GM21619 (cell line): Measurements from ENCODE around the gene FAM217B.

Source experiments
- ATAC-seq: cut with Tn5 transposase; IDR thresholded peaks from one replicate; pipeline ENCODE4 v1.9.1; 2021; ENCODE audit not compliant: unreplicated experiment

FAM217B gene

DNA sequence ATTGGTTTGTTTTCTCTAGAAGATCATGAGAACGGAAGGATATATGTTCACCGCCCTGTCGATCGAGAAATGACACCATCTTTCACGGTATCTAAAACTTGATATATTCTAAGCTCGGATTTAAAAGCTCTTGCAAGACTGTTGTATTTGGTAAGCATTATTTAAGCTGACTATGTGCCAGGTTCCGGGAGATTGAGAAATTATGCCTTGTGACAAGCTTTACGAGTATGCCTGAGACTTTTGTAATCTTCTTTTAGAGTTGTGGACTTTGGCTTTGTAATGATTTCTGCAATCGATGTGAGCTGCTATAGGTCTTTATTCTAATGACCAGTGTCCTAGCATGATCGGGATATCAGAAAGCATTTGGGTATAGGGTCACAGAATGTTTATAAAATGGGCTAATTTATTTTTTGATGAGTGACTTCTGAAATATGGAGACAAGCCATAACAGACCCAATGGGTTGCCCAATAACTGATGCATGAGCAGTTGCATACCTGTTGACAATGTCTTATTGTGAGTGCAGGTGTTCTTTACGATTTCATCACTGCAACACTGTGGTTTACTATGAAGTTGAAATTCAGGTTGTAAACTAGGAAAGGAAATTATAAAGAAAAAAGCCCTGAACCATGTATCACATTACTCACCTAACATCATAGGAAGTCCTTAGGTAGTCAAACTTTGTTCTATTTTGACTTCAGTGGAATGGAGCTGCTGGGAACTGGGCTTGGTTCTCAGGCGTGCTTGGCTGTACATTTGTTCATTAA, 32.0 kb downstream of the FAM217B start:
- ATAC-seq: no peak

DNA sequence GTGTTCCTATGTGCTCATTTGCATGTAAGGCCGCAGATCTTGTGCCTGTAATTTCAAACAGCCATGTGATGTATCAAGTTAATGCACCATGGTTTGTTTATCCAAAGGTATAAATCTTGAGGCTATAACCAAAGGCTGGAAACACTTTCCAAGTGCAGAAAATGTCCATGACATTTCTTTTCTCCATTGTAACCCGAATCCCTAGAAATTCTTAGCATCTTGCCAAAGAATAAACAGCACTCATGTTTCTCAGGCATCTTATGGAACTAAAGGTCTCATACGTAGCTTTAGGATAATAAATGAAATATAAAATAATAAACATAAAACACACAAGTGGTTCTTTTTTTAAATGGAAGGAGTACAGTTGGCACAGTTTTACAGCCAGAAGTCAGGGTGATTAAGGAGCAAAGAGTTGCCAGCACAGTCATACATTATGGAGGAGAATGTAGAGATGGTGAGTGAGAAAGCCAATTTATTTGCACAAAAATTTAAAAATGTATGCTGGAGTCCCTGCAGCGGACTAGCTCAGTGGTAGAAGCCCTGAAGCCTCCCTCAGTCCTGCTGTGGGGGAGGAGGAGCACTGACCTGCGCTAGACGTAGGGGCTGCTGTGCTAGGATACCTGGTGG, 36.1 kb downstream of the FAM217B start:
- no peak for ATAC-seq

DNA sequence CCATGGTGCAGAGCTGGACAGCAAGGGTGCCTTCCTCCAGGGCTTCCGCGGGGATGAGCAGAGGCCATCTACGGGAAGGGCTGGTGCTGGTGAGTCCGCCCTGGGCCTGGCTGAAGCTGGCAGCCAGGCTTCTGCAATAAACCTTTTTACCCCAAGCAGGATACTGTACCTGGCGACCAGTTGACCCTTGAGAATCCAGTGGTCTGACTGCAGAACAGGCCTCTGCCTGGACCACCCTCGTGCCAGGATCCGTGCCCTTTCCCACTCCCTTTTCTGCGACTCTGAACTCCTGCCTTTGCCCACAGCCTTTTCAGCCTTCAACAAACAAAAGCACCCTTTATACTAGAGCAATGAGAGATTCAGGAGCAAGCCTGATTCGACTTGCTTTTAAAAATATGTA, 36.9 kb downstream of the FAM217B start:
- ATAC-seq: no peak

DNA sequence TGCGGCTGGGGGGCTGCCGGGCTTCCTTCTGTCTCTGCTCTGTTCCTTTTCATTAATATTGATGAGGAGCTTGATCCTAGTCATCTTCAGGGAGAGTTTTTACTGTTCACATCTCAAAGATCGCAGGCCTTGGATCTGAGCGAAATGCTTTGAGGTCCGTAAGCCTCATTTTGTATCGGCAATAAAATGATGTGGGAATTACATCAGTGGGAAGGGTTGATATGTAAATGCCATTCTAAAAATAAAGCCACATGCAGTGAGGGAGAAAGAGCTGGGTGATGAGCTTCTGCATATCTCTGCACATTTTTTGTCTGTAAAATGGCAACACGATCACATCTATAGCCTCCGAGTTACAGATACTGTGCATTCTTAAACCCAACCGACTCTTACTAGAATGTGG, 42.9 kb downstream of the FAM217B start:
- ATAC-seq: no peak

DNA sequence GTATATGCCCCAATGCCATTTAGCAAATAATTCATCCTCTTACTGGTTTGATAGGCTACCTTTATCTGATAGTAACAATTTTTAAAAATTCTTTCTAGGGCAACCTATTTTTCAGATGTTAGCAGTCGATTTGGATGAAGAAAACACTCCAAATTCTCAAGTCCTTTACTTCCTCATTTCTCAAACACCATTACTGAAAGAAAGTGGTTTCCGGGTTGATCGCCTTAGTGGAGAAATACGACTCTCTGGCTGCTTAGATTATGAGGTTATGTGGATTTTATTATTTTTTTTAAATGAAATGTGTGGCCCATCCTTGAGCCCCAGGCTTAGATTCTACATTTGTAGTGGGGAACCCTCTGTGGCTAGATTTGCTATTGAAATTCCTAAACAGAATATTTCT, 44.4 kb downstream of the FAM217B start:
- ATAC-seq: no peak

DNA sequence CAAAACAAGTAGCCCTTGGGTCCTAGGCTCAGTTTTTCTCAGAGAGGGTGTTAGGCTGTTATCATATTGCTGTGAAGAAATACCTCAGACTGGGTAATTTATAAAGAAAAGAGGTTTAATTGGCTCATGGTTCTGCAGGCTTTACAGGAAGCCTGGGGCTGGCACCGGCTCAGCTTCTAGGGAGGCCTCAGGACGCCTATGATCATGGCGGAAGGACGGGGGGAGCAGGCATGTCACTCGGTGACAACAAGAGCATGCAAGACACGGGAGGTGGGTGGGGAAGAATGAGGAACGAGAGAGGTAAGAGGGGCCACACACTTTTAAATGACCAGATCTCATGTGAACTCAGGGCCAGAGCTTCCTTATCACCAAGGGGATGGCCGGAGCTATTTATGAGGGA, 45.0 kb downstream of the FAM217B start:
- no peak for ATAC-seq

DNA sequence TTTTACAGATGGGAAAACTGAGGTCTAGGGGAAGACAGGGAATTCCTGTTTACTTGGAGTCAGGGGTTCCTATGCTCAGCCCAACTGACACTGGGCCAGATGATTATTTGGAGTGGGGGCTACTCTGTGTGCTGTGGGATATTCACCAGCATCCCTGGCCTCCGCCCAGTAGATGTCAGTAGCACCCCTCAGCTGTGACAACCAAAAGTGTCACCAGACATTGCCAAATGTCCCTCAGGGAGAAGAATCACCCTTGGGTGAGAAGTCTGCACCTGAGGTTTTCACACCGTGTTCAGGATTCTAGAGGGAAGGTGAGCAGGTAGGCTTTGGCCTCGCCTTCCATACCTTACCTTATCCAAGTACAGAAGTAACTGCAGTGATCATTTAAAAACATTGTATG, 45.7 kb downstream of the FAM217B start:
- ATAC-seq: no peak

DNA sequence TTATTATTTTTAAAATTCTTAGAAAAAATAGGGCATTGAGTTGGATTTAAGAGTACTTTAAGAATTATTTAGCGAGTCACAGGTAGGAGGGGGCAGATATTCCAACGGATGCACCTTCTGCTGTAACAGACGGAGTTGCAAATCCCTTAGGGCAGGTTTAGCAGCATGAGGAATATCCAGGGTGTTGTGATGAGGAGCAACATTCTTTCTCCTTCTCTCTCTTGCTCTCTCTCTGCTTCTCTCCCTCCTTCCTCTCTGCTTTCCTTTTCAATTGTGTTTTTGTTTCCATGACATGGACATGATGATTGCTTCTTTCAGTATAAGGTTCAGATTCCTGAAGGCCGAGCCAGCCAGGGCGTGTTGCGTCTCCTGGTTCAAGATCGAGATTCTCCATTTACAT, 46.9 kb downstream of the FAM217B start:
- no peak for ATAC-seq

DNA sequence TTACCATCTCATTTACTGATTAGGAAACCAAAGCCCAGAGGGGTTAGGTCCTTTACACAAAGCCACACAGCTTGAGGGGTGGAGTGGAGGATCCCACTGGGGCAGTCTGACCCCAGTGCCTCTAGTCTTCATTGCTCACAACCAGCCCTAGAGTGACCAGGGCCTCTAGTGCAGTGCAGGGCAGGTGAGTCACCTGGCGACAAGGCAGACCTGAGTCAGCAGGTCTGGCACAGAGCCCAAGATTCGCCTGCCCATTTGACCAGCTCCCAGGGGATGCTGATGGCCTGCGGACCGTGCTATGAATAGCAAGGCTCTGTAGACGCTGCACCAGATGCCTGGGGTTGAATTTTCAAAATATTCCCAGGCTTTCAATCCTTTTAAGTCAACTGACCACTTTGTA, 48.0 kb downstream of the FAM217B start:
- no peak for ATAC-seq

DNA sequence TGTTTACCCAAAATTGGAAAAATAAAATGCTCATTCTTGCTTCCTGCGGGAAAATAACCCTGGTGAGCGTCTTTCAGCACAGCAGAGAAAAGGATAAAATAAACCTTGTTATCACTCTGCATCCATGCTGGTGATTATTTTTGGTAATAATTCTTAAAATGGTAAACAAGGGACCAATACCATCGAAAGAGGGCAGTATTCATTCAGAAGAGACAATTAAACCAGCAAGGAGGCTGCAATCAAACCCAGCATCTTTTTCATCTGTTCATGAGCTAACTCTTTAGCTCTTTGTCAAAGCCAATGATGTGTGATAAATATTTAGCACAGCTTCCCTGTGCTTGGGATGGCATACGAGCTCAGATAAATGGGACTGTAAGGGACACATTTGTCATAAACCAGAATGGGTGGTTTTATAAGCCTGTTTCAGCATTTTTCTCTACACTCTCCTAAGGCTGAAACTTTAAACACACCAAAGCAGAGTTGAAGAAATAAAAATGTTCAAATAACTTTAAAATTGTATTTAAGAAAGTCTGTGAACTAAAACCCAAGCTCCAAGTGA, 52.4 kb downstream of the FAM217B start:
- ATAC-seq: no peak

DNA sequence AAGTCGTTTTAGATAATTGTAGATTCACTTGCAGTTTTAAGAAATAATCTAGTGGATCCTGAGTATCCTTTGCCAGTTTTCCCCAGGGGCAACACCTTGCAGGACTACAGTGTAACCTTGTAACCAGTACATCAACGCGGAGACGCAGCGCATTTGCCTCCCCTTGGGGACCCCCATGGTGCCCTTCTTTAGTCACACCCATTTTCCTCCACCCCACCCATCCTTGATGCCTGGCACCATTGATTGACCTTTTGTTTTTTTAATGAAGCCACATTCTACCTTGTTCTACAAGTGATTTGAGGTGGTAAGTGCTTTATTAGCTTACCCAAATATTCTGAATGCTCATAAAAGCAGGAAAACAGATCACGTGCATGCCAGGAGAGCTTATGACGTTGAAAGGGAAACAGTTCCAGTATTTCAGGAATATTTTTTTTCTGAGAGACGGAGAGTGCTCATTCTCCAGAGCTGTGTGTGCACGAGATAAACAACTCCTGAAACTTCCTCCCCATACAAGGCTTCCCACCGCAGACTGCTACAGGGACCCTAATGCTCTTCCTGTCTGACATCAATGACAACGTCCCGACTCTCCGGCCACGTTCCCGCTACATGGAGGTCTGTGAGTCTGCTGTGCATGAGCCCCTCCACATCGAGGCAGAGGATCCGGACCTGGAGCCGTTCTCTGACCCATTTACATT, 53.7 kb downstream of the FAM217B start:
- ATAC-seq: no peak

DNA sequence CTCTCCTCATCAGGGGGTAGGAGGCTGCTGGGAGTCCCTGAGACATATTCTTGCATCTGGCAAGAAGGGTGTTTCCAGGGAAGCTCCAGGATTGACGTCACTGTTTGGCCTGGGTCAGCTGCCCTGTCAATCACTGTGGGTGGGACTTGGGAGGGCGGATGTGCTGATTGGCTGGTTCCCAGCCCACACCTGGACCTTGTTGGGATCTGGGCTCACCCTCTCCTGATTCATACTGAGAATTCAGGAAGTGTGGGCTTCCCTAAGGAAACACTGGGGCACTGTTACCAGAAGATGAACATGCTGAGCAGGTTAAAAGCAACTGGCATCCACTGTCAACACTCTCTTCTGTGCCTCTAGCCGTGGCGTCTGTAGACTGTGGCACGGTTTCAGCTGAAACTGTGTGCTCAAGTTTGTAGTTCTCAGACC, 54.5 kb downstream of the FAM217B start:
- no peak for ATAC-seq

DNA sequence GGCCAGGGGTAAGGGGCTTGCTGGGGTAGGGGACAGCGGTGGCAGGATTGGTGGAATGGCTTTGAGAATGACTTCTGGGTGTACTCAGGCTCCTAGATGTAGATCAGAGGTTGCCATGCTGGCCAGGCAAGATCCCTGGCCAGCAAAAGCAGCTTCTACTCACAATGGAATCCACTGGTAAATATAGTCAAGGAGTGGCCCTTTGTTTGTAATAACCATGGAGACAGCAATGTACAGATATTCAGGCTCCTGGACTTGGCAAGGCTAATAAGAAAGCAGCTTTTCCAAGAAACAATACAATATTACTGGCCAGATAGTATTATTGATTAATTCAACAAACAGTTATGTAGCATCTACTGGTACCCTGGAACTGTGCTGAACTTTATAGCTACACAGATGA, 55.9 kb downstream of the FAM217B start:
- no peak for ATAC-seq

DNA sequence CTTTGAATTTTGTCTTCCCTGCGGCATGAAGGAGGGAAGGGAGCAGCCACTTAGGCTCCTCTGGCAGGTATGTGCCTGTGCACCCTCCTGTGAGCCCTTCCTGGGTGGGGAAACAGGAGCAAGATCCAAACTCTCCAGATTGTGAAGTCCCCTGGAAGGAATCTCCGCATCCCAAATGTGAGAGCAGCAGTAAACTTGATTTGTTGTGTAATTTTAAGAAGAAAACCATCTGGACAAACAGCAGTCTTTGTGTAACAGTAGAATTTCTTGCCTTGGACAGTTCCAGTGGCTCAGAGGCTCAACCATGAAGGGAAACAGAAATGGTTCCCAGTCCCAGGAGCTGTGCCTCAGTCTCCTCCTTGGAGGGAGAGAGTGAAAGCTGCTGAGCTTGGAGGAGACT, 57.7 kb downstream of the FAM217B start:
- no peak for ATAC-seq
